Tibial artery (tissue), 4 donors: Measurements from ENCODE around the gene KIRREL3.

Source experiments
- DNase-seq, 2 donors: peaks; one replicate each; pipeline ENCODE4 v3.0.0-alpha.2; 2019
- H3K27ac ChIP-seq, 2 donors: fragments of 200-600 bp; sonication (generic) in 1 of 2; 1 replicate in 1 of 2; 2 replicates in 1 of 2; pipeline ENCODE4 v1.5.1; 2018 to 2019; ENCODE audit warnings: mild to moderate bottlenecking in 1 of 2
- H3K27me3 ChIP-seq, 2 donors: fragments of 200-600 bp; sonication (generic) in 1 of 2; one replicate each; pipeline versions ENCODE4 v1.5.1 to v1.6.0; 2016 to 2019
- H3K36me3 ChIP-seq, 3 donors: fragments of 200-600 bp; sonication (generic) in 2 of 3; one replicate each; pipeline ENCODE4 v1.5.1; 2016 to 2019; ENCODE audit warnings: mild to moderate bottlenecking in 2 of 3
- H3K4me1 ChIP-seq, 4 donors: fragments of 200-600 bp; sonication (generic) in 2 of 4; 1 replicate in 3 of 4; 2 replicates in 1 of 4; pipeline ENCODE4 v1.5.1; 2016 to 2019
- H3K4me3 ChIP-seq, 2 donors: fragments of 200-600 bp; sonication (generic) in 1 of 2; 1 replicate in 1 of 2; 2 replicates in 1 of 2; pipeline ENCODE4 v1.5.1; 2018 to 2019; ENCODE audit warnings: mild to moderate bottlenecking in 2 of 2
- H3K9me3 ChIP-seq, 3 donors: fragments of 200-600 bp; sonication (generic) in 1 of 3; one replicate each; pipeline ENCODE4 v1.5.1; 2016 to 2019
- intact Hi-C: fragments of 100-400 bp; cut with DNase I; formaldehyde crosslinking; loops from one replicate; pipeline ENCODE4 v1.15.0; 2023; ENCODE audit warnings: low total_unique reads
- TF ChIP-seq, protein P1 (sequence below), 2 experiments: fragments of 200-600 bp in 1 of 2; fragments of 450-650 bp in 1 of 2; IDR thresholded peaks; one replicate each; pipeline ENCODE4 v1.5.1; 2017 to 2019; ENCODE audit warnings: antibody characterized with exemption in 2 of 2, mild to moderate bottlenecking in 1 of 2, moderate library complexity in 1 of 2

Gene KIRREL3

DNA sequence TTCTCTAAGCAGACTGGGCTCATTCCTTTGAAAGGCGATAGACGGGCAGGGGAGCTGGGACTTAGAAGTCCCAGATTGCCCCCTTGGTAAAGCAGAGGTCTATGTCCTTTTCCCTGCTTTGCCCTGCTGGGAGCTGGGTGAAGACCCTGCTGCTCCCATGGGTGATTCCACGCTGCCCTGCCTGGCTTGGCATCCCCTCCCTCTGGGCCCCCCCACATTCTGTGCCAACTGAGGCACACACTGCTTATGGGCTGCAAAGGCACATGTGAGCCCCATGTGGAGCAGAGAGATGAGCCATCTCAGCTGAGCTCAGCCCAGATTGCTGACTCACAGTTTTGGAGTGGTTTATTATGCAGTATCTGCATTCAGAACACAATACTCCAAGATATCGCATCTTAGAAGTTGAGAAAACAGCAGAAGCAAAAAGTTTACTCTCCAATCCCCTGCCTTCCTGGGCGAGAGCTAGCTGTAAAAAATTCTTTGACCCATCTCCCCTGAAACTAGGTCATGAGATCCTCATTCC is 517.9 kb downstream of the KIRREL3 start:
- Histone ChIP-seq H3K27ac (no peak overlapping the region), H3K9me3 (no peaks in the 10 kb centered on the region), H3K36me3 (no peaks in the 10 kb centered on the region), H3K27me3 (peaks cover 0 to 3% of the 10 kb centered on the region in 2 donors), H3K4me1 (peaks cover 0 to 4% (median 0%) of the 10 kb centered on the region in 4 donors), H3K4me3 (no peak overlapping the region)
- no peak for DNase-seq
- TF ChIP-seq, protein P1, sequence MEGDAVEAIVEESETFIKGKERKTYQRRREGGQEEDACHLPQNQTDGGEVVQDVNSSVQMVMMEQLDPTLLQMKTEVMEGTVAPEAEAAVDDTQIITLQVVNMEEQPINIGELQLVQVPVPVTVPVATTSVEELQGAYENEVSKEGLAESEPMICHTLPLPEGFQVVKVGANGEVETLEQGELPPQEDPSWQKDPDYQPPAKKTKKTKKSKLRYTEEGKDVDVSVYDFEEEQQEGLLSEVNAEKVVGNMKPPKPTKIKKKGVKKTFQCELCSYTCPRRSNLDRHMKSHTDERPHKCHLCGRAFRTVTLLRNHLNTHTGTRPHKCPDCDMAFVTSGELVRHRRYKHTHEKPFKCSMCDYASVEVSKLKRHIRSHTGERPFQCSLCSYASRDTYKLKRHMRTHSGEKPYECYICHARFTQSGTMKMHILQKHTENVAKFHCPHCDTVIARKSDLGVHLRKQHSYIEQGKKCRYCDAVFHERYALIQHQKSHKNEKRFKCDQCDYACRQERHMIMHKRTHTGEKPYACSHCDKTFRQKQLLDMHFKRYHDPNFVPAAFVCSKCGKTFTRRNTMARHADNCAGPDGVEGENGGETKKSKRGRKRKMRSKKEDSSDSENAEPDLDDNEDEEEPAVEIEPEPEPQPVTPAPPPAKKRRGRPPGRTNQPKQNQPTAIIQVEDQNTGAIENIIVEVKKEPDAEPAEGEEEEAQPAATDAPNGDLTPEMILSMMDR (IDR thresholded peaks at IDR 0.05), result no peak
- intact Hi-C loops, result loop anchor here (5.0 kb wide), 2 partner anchors 40 to 170 kb away; no protein-coding TSS in a partner anchor

DNA sequence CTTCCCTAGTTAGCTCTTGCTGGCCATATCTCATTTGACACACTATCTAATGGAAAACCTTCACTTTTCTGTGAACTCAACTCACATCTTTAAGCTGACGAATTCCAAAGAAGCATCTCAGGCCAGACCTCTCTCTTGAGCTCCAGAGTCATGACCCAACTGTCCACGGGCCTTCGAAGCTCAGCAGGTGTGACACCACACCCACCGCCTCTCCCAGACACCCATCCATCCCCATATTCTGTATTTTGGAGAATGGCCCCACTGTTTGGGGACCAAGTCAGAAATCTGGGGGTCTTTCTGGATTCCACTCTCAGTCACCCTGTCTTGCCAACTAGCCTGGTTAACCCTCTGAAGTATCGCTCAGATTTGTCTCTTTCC is 519.3 kb downstream of the KIRREL3 start:
- Histone ChIP-seq H3K27me3 (peaks cover 0 to 10% of the 10 kb centered on the region in 2 donors), H3K27ac (no peak overlapping the region), H3K9me3 (no peaks in the 10 kb centered on the region), H3K4me3 (no peak overlapping the region), H3K36me3 (no peaks in the 10 kb centered on the region), H3K4me1 (peaks cover 0 to 4% (median 0%) of the 10 kb centered on the region in 4 donors)
- intact Hi-C loops, result loop anchor here (5.0 kb wide), 2 partner anchors 39 to 169 kb away; no protein-coding TSS in a partner anchor
- TF ChIP-seq, protein P1 (IDR thresholded peaks at IDR 0.05), result no peak
- DNase-seq, result no peak

DNA sequence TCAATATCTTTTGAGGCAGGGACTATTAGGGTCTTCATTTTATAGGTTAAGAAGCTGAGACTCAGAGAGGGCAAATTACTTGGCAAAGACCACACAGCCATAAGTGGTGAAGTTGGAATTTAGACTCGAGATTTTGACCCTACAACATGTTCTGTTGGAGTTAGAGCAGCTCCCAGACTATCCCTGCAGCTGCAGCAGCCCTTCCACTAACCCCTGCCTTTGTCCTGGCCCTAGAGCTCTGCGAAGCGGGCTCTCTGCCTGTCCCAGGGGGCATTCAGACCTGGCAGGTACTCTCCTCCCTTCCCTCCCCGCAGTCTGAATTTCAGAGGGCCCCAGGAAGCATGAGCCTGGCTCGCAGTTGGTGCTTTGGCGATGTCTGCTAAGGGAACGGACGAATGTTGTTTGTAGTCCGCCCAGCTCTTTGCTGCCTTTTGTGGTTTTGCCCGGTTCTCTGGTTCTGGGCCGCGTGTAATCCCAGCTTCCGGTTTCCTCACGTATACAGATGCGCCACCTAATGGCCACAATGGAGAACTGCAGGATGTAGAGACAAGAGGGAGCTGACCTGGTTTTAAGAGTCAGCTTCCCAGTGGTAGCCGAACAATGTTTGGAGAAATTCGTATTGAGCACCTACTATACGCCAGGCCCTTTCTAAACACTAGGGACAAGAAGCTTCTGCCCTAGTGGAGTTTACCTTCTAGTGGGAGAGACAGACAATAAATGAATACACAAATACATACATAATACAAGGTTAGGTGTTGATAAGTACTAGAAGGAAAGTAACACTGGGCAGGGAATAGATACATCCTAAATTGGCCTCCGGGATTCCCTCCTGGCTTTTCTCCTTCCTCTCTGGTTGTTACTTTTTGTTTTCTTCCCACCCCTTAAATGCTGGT is 519.9 kb downstream of the KIRREL3 start:
- peak overlapping the region; percentile 11 to 18 for H3K4me3 ChIP-seq
- TF ChIP-seq, protein P1 (IDR thresholded peaks at IDR 0.05), result peak; percentile 90 to 95
- peak overlapping the region; percentile 49 to 69 for H3K27ac ChIP-seq
- intact Hi-C loops, result loop anchor here (5.0 kb wide), 2 partner anchors 38 to 168 kb away; no protein-coding TSS in a partner anchor
- no peaks in the 10 kb centered on the region for H3K9me3 ChIP-seq
- peaks cover 0 to 10% of the 10 kb centered on the region in 2 donors for H3K27me3 ChIP-seq
- peaks cover 0 to 4% (median 0%) of the 10 kb centered on the region in 4 donors for H3K4me1 ChIP-seq
- H3K36me3 ChIP-seq, result no peaks in the 10 kb centered on the region
- peak; percentile 89 to 90 for DNase-seq

DNA sequence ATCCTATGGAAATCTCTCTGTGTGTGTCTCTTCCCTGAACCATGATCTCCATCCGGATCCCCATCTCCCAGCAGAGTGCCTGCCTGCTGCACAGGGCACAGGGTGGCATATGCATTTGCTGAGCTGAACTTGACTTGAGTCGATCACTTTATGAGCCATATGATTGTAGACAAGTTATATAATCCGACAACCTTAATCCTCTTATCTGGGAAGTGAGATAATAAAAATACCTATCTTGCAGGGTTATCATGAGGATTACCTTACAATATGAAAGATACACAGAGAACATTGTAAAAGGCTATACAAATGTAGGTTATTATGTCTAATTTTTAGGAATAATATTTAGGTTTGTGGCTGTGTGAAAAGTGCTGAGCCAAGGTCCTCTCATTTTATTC is 520.6 kb downstream of the KIRREL3 start:
- no peaks in the 10 kb centered on the region for H3K9me3 ChIP-seq
- H3K27me3 ChIP-seq, result peaks cover 0 to 10% of the 10 kb centered on the region in 2 donors
- H3K27ac ChIP-seq, result no peak overlapping the region
- TF ChIP-seq, protein P1 (IDR thresholded peaks at IDR 0.05), result no peak
- H3K4me3 ChIP-seq, result no peak overlapping the region
- intact Hi-C loops, result loop anchor here (5.0 kb wide), 2 partner anchors 38 to 168 kb away; no protein-coding TSS in a partner anchor
- no peak for DNase-seq
- peaks cover 0 to 4% (median 0%) of the 10 kb centered on the region in 4 donors for H3K4me1 ChIP-seq
- H3K36me3 ChIP-seq, result no peaks in the 10 kb centered on the region

DNA sequence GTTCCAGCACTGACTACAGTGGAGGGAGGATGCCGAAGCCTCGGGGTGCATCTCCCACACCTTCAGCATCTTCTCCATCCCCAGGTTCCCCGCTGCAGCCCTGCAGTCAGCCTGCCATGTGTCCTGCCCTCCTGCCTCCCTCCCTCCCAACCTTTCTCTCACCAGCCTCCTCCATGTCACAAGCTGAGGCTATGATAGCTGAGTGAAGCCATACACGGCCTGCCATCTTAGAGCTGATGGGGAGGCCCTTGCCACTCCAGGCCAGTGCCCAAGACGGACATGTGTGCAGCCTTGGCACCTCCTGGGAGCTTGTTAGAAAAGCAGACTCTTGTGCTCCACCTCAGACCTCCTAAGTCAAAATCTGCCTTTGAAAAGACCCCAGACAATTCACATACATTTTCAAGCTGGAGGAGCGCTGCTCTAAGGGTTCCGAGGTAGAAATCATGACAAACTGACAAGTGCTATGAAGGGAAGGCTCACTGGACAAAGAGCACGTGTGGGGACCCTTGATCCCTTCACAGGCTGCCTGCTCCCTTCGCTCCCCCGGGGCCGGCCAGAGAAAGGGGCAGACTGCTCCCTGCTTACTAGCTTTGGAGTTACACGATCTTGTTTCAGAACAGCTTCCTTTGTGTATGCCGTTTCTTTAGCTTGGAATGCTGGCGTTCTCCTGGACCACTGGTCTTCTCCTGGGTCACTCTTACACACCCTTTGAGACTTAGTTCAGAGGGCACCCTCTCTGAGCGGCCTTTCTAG is 521.2 kb downstream of the KIRREL3 start:
- intact Hi-C loops, result no loop called here
- Histone ChIP-seq H3K27me3 (peaks cover 0 to 12% of the 10 kb centered on the region in 2 donors), H3K27ac (no peak overlapping the region), H3K36me3 (no peaks in the 10 kb centered on the region), H3K9me3 (no peaks in the 10 kb centered on the region), H3K4me3 (no peak overlapping the region), H3K4me1 (peaks cover 0 to 4% (median 0%) of the 10 kb centered on the region in 4 donors)
- DNase-seq, result no peak
- TF ChIP-seq, protein P1 (IDR thresholded peaks at IDR 0.05), result no peak
